ENCODE measurements around the gene DYRK1A.
A peak's percentile ranks its signal among the peaks of the same experiment; 100 is the strongest.

DYRK1A gene

DNA sequence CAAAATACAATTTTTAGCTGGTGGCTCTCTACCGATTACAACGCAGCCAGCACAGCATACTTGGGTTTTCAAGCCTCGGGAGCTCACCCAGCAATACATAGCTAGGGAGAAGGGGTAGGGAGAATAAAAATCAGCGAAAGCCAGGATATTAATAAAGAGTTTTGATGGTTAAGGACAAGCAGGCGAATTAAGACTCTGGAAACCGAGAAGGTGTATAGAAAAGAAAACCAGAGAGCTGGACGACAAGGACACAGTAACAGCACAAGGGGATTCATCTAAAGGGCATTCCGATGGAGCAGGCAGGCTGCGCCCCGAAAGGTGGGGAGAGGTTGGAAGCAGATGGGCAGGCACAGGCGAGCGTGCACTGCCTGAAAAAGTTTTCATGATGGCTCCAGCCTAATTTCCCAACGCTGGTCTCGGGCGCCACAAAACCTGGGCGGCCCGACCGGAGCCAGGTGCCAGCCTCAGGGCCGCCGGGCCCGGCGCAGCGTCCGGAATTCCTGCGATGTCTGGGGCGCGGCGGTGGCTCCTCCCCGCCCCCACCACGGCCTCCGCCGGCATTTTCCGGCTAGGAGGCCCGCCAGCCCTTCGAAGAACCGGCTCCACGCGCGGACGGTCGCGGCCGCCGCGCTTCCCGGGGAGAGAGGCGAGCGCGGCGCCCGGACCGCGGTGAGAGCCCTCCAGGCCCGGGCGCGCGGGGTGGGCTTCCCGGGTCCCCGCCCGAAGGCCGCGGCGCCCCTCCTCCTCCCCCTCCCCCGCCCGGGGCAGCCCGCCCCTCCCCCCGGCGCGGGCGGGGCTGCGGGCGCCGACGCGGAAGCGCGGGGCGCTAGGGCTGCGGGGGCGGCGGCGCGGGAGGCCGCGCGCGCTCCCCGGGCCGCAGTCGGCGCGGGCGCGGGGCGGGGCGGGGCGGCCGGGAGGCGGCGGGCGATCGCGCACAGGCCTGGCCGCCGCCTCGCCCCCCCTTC lies 774 bp upstream of the DYRK1A start:
- DNase-seq (ENCODE audit: low read depth) = peak; percentile 56

DNA sequence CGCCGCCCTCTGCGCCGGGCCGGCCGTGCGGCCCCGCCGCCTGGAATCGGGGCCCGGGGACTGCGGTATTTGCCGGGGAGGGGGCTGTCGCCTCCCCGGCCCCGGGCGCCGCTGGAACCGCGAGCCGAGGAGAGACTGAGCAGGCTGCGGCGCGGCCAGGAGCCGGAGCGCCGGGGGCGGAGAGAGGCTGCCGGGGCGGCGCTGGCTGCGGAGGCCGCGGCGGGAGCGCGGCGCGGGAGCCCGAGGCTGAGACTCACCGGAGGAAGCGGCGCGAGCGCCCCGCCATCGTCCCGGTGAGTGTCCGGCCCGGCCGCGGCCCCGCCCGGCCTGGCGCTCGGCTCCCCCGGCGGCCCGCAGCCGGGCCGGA lies 746 bp downstream of the DYRK1A start:
- DNase-seq (ENCODE audit: low read depth) = no peak

DNA sequence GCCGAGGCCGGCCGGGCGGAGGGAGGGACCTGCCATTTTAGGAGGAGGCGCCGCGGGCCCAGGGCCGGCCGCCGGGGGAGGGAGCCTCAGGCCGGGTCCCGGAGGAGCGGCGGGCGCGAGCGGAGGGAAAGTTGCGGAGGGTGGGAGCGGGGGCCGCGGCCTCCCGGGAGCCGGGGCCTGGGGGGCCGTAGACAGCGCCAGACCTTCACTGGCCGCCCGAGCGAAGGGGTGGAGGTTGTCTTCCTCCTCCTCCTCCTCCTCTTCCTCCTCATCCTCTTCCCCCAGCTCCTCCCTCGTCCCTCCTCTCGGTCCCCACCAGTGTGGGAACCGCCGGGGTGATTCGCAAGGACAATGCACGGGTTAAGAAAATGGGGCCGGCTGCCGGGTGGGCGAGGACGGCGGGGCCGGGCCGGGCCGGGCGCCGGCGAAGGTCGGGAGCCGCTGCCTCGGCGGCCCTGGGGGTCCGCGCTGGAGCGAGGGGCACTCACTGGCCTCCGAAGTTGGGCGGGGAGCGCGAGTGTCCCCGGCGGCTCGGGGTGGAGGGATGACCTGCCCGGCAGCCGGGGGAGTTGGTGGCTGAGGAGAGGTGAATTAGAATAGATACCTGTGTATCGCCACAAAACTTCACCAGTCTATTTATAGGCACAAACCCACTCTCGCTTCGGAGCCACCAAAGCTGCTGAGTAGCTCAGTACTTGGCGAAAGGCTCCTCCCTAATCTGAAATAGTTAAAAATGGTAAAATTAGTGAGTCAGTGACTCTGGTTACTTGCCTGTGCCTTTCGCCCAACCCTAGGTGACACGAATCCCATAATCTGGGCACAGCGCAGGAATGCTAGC lies 1.3 kb downstream of the DYRK1A start:
- peak; percentile 53 for DNase-seq (ENCODE audit: low read depth)

DNA sequence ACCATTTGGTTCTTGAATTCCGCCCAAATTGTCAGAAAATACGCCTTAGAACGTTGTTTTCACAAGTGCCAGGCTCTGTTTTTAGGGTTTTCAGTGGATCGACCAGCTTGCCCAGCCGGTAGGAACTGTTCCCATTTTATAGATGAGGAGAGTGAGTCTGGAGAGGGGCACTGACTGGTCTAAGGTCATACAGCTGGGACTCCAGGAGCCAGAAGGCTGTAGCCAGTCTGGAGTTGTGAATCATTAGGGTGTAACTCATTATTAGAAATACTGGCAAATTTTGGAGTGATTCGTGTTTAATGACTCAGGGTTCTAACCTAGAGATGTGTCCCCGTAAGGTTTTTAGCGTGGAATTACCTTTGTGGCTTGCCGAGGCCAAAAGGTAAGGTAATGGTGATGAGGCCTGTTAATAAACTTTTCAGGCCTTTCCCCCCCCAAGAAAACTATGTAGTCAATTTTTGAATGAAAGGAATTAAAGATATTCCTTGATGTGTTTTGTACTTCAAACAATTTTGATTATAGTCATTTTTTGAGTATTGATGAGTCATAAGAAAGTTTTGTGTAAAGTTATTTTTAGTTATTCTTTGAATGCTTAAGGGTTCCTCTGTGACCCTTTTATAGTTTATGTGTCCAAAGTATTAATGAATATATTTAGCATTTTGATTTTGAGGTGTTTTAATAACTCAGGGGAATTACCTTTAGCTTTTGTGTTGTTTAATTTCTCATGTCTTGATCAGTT lies 2.1 kb downstream of the DYRK1A start:
- DNase-seq (ENCODE audit: low read depth) = peak; percentile 46

DNA sequence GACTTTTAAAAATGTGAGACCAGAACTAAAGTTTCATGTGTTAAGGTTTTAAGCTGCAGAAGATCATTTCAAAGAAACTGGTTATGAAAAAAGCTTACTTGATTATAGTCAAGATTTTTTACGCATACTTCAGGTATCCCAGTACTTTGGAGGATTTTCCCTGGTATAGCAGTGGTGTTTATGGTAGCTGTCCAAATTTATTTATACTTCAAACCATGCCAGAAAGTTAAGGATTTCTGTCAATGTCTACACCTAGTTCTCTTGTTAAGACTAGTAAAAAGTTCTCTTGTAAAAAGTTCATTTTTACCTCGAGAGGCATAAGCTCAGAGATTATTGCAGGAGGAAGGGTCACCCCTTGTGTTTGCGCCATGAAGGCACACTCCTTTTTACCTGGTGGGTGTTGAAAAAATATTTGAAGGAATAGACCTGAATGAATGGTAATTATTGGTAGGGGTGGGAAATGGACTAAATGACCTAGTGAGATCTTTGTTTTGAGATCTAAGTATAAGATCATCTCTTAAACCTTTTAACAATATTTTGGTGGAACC lies 2.8 kb downstream of the DYRK1A start:
- DNase-seq (ENCODE audit: low read depth) = no peak

DNA sequence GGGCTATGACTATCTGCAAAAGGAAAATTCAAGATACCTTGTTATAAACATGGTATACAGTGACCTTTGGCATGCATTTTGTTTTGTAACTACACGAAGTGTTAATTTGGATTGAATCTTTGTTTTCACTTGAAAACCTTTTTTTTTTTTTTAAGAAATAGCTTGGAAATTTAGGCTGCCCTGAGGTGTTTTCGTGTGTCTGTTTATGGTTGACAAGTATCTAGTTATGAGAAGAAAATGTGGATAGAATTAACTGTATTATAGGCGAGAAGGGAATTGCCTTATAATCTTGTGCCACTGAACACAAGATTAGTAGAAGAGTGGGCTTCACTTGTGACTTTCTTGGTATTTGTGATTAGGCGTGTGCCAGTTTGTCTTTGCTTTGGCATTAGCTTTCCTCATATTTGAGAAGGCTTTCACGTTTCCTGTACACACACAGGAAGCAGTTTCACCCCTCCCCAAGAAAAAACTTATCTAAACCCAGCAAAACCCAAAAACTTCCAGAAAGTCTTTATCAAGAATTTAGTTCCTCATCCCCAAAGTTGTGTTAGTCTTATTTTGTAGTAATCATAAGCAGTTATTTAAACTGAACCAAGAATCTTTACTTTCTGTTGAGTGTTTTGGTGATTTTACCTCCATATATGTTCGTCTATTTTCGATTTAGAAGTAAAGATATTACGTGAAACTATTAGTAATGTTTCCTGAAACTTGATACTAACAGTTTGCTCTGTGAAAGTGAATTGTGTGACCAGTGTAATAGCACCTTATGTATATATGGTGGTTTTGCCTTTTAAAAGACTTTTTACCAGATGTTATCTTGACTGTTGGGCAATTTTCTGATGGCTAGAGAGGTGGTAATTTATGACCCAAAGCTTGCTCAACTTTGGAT lies 3.8 kb downstream of the DYRK1A start:
- DNase-seq (ENCODE audit: low read depth) = peak; percentile 83

DNA sequence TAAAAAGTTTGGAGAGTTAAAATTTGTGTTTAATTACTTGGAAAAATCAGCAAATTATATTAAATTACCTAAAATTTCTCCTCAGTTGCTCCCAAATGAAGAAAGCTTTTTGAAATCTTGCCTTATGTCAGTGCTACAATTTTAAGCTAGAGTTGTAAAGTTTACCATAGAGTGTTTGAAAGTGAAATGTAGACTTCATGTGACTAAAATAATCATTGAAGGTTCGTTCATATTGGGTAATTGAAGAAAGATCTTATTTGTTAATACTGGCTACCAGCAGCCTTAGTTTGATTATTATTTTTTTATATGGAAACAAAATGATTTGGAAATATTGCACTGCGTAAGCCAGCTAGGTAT lies 4.4 kb downstream of the DYRK1A start:
- no peak for DNase-seq (ENCODE audit: low read depth)

DNA sequence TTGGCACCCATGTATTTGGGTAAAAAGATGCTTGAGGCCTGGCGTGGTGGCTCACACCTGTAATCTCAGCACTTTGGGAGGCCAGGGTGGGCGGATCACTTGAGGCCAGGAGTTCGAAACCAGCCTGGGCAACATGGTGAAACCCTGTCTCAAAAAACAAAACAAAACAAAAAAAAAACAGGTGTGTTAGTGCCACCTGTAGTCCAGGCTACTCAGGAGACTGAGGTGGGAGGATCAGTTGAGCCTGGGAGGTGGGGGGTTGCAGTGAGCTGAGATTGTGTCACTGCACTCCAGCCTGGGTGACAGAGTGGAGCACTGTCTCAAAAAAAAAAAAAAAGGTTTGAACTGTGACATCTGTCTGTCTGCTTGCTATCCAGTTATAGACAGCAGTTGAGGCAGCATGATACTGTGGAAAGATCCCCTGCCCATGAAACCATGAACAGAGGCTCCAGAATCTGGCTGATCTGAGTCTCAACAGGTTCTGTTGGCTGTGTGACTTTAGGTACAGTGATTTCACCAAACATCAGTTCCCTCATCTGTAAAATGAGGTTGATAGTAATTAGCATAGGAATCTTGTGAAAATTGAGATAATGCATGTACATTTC lies 5.7 kb downstream of the DYRK1A start:
- no peak for DNase-seq (ENCODE audit: low read depth)

DNA sequence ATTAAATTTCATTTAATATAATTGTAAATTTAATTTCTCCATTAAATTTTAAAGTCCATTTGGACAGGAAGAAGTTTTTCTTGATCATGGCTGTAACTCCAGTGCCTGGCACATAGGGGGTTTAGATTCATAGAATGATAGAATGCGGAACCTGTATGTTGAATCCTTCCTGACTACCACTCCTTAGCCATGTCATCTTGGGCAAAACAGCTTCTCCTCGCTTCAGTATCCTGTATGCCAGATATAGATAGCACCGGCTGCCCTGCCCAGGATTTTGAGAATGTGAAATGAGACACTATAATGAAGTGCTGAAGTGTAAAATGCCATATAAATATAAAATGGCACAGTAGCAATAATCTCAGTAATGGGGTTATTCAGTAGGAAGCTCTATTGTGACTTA lies 6.4 kb downstream of the DYRK1A start:
- no peak for DNase-seq (ENCODE audit: low read depth)

DNA sequence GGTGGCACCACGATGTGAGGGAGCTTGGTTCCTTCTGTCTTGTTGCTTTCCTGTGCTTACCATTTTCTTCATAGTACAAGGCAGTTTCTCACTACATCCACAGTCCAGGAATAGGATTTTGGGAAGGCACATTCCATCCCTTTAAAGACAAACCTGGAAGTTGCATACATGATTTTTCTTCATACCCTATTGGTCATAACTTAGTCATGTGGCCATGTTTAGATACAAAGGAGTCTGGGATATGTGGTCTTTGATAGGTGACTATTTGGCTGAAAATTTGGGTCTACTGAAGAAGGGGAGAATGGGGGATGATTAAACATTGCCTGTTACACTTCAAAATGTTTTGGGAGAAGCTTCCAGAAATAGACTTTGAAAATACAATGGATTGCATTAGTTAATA lies 7.0 kb downstream of the DYRK1A start:
- no peak for DNase-seq (ENCODE audit: low read depth)

DNA sequence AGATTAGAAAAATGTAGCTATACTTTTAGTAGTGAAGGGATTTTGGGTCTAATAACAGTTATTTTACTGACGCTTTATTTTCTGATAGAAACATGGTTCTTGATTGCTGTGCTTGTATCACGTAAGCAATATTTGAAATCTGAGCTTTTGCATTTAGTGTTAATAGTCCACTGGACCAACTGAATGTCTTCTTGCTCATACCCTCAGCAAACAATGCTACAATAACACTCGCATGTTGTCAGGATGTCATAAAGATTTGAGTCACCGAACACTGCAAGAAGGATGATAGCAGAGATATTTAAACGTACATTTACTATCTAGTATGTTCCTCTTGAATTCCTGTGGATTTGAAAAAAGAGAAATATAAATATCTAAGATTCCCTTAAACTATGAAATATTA lies 7.5 kb downstream of the DYRK1A start:
- DNase-seq (ENCODE audit: low read depth) = peak; percentile 75

DNA sequence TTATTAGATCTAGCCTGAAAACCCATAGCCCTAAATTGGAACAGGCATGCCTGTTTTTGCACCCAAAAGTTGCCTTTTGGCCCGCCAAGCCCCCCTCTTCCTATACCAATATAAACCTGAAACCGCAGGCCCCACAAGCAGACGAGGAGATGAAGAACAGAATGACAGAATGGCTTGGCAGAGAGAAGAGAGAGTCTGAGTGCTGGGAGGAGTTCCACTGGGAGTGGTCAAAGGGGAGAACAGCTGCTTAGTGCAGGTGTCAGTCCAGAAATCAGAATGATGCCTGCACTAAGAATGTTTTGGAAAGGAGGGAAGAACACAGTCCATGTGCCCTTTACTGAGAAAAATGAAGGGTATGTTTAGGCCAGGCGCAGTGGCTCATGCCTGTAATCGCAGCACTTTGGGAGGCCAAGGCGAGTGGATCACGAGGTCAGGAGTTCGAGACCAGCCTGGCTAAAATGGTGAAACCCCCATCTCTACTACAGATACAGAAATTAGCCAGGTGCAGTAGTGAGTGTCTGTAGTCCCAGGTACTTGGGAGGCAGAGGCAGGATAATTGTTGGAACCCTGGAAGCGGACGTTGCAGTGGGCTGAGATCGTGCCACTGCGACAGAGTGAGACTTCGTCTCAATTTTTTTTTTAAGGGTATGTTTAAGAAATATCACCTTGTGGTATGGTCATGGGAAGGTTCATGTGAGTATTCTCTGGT lies 9.4 kb downstream of the DYRK1A start:
- no peak for DNase-seq (ENCODE audit: low read depth)

DNA sequence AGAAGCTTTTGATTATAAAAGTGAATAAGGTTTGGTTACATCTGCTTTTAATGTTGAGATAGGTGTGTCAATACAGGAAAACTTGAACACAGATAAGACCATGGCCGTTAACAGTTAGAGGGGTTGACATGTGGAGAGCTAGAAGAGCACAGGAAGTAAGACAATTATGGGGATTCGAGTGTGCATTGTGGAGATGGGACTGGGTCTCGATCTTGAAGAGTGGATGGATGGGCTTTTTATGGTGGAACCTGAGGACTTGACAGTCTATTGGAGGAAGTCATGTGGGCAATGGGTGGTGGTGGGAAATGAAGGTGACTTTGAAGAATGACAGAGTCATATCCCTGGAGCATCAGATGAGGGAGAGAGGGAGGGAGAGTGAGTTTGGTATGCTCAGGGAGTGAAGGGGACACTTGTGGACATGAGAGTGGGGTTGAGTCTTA lies 12.1 kb downstream of the DYRK1A start:
- no peak for DNase-seq (ENCODE audit: low read depth)

DNA sequence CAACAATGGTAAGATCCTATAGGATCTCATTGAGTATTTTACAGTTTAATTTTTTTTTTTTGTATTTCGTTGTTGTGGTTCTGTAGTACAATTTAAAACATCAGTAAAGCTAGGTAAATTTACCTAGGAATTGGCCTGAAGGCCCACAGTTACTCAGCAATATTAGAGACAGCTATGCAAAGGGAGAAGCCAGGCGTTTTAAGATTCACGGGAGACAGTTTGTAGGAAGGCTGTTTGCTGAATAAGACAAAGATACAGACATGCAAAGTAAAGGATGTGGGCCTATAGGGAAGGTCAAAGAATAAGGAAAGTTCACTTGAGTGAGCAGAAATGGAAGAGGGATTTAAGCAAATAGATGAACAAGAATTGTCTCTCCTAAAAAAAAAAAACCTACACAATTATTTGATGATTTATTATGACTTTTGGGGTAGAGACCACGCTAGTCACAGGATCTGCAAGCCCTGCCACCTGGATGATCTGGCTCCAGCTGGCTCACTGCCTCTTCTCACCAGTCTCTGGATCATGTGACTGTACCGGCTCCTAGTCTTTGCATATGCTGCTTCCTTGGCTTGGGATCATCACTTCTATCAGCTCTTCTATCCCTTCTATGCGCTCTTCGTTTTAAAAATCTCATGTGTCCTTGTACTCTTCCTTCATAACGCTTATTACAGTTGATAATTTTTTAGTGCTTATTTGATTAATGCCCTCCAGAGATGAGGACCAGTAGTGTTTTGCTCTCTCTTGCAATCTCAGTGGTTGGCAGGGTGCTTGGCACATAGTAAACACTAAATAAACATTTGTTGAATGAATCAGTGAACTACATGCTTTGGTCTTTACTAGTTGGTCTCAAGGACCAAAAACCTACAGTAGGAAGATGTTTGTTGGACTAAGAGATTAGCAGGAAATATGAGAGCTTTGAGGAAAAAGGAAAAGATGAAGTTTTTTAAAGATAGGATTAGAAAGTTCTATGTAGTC lies 14.1 kb downstream of the DYRK1A start:
- no peak for DNase-seq (ENCODE audit: low read depth)

DNA sequence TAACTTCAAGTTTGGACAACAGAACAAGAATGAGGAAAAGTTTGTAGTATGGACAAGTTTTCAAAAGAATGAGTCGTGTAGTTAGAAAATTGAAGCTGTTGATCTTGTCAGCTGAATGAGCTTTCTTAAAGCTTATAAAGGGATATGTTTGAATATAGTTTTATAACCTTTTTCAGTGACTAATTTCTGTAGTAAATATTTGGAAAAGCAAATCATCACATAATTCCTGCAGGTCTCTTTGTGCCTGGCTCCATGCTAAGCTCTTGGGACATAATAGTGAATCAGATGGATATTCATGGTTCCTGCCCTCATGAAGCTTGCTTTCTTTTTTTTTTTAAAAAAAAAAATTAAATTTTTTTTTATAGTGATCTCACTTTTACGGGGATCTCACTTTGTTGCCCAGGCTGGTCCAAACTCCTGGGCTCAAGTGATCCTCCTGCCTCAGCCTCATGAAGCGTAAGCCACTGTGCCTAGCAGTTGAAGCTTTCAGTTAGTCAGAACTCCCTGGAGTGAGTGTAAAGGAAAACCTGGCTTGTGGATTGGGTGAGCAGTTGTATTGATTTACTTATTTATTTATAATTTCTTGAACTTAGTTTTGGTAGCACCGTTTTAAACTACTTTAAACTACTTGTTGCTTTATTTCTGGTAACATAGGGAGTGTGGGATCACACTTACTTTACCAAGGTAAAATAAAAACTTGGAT lies 15.5 kb downstream of the DYRK1A start:
- DNase-seq (ENCODE audit: low read depth) = no peak

DNA sequence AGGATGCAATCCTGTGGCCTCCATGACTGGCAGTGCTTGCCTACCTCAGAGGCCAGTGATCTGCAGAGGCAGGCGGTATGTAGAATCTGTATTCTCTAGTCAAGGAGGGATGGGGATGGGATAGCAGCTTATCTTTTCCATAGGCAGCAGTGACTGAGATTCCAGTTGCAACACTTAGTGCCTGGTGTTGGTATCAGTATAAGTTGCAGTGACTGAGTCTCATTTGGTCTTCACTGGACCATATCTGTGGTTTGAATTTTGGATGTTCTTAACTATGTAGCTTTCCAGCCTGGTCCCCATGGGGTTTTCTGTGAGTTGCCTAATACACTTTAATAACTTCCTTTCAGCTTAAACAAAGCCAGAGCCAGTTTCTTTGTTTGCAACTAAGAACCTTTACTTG lies 16.5 kb downstream of the DYRK1A start:
- DNase-seq (ENCODE audit: low read depth) = no peak

DNA sequence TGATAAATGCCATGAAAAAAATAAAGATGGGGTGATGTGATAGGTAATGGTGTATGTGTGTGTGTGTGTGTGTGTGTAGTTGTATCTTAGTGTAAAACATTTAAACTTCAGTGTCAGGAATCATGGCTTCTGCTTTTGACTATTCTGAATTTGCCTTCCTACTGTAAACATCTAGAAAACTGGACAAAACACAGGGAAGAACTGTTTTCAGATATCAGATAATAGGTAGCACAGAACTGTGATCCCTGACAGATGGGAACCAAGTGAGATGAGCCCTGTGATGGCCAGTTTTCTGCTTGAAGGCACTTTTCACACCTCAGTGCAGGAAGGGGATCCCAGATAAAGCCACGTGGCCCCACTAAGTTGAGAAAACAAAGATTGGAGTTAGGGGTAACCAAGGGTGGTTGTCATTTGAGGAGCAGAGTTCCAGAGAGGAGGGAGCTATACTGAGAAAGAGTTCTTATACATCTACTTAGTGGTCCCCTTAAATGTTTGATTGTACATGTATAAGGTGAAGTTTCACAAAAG lies 17.3 kb downstream of the DYRK1A start:
- no peak for DNase-seq (ENCODE audit: low read depth)

DNA sequence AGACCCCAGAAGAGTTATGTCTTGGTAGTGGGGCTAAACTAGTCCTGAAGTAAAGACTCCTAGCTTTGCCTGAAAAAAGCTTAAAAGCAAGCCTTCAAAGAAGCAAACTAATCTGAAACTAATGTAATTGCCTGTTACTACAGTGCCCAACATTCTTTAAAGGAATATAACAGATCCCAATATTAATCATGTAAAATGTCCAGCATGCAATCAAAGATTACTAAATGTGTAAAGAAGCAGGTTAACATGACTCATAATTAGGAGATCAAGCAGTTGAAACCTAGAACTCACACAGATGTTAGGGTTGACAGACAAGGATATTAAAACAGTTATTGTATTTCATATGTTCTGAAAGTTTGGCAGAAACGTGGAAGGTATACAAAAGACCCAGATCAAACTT lies 17.8 kb downstream of the DYRK1A start:
- no peak for DNase-seq (ENCODE audit: low read depth)

All from iris pigment epithelial cell (primary cell).